ENCODE measurements around the gene HIP1R. TPM values are rescaled to one million over a fixed set of nuclear protein-coding genes. Genes with fewer than 3 reads are reported as not detected.

HIP1R gene
- total and polyA plus RNA-seq, 7 donors, result 4.2 to 77.4 (median 15.2) TPM

- WGBS, 2 donors, result 83 to 84% methylated on average over 18 of the region's 18 CpGs
- intact Hi-C loops (cut with DNase I), result no loop called here
- H3K9me3 ChIP-seq, result no peaks in the 10 kb centered on the region
- TF ChIP-seq CTCF (IDR thresholded peaks at IDR 0.05), result no peak
- TF ChIP-seq POLR2A (IDR thresholded peaks at IDR 0.05), result no peak
- no peak for TF ChIP-seq EP300 (IDR thresholded peaks at IDR 0.05)
- TF ChIP-seq POLR2AphosphoS5 (IDR thresholded peaks at IDR 0.05), result no peak
- peaks cover 0 to 11% (median 7%) of the 10 kb centered on the region in 4 donors for H3K4me1 ChIP-seq
- peak overlapping the region in 3 of 4 donors; percentile 36 to 53 (median 49) for H3K27ac ChIP-seq
- peak overlapping the region in 1 of 4 donors; percentile 13 for H3K4me3 ChIP-seq
- H3K27me3 ChIP-seq, result no peaks in the 10 kb centered on the region
- H3K36me3 ChIP-seq, result no peaks in the 10 kb centered on the region
- DNase-seq, result no peak
These were observed 17.3 kb downstream of the HIP1R start for GRCh38 chr12:122852336-122853275.

DNA sequence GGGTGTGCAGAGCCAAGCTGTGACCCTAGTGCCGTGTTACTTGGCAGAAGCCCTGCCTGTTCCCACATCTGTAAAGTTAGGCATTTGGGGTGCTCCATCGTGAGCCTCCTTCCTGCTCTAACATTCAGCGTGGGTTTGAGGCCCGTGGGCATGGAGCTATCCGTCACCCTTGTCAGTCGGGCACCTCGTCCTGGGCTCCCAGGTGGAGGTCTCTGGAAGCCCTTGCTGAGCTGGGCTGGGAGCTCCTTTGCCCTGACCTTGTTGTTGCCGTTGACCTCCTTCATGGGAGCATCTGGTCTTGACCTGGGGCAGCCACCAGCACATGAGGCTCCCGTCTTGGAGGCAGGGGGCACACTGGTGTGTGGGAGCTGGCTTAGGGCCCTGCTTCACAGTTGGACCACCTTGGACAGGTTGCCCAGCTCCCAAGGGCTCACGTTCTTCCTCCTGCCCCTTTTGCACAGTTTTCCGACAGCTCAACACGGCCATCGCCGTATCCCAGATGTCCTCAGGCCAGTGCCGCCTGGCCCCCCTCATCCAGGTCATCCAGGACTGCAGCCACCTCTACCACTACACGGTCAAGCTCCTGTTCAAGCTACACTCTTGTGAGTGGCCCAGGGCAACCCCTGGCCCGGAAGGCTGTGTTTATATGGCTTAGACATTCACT is 18.5 kb downstream of the HIP1R start:
- no peaks in the 10 kb centered on the region for H3K36me3 ChIP-seq
- H3K4me3 ChIP-seq, result no peak overlapping the region
- TF ChIP-seq CTCF (IDR thresholded peaks at IDR 0.05) (no peak), EP300 (IDR thresholded peaks at IDR 0.05) (no peak), POLR2A (IDR thresholded peaks at IDR 0.05) (no peak), POLR2AphosphoS5 (IDR thresholded peaks at IDR 0.05) (no peak)
- no peak for DNase-seq
- H3K27me3 ChIP-seq, result no peaks in the 10 kb centered on the region
- H3K9me3 ChIP-seq, result no peaks in the 10 kb centered on the region
- WGBS, 2 donors, result 91% methylated on average over 17 of the region's 17 CpGs
- intact Hi-C loops (cut with DNase I), result no loop called here
- H3K27ac ChIP-seq, result peak overlapping the region in 1 of 4 donors; percentile 49
- H3K4me1 ChIP-seq, result peaks cover 0 to 11% (median 7%) of the 10 kb centered on the region in 4 donors

GRCh38 chr12:122854554-122854953 is 19.3 kb downstream of the HIP1R start:
- intact Hi-C loops (cut with DNase I), result no loop called here
- no peaks in the 10 kb centered on the region for H3K27me3 ChIP-seq
- H3K36me3 ChIP-seq, result no peaks in the 10 kb centered on the region
- peaks cover 0 to 11% (median 7%) of the 10 kb centered on the region in 4 donors for H3K4me1 ChIP-seq
- 94 to 95% methylated on average over 17 of the region's 17 CpGs for WGBS, 2 donors
- H3K4me3 ChIP-seq, result no peak overlapping the region
- TF ChIP-seq EP300 (IDR thresholded peaks at IDR 0.05), result no peak
- TF ChIP-seq POLR2A (IDR thresholded peaks at IDR 0.05), result no peak
- TF ChIP-seq CTCF (IDR thresholded peaks at IDR 0.05), result no peak
- no peak for TF ChIP-seq POLR2AphosphoS5 (IDR thresholded peaks at IDR 0.05)
- H3K9me3 ChIP-seq, result no peaks in the 10 kb centered on the region
- no peak overlapping the region for H3K27ac ChIP-seq
- no peak for DNase-seq

DNA sequence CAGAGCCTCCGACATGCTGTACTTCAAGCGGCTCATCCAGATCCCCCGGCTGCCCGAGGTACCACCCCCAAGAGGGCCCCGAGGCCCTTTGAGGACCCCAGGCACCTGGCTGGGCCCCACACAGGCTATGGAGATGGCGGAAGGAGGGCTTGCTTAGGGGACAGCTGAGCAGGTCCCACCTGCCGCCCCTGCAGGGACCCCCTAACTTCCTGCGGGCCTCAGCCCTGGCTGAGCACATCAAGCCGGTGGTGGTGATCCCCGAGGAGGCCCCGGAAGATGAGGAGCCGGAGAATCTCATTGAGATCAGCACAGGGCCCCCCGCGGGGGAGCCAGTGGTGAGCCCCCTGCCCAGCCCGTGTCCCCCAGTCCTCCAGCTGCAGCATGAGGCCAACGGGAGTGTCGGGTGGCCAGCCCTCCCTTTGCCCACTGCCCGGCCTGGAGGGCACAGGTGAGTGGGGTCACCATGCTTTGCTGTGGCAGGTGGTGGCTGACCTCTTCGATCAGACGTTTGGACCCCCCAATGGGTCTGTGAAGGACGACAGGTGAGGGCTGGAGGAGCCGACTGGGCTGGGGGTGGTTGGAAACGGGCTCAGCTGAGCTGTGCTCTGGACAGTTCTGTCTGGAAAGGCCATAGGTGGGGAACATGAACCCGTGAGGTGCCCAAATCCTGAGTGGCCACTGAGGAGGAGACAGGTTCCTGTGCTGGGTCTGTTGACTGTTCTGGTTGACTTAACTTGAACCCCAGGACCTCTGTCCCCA is 20.0 kb downstream of the HIP1R start:
- no peaks in the 10 kb centered on the region for H3K9me3 ChIP-seq
- 93 to 94% methylated on average over 24 of the region's 24 CpGs for WGBS, 2 donors
- no peaks in the 10 kb centered on the region for H3K36me3 ChIP-seq

More for the DNA sequence above, 20.0 kb downstream of the HIP1R start:
- intact Hi-C loops (cut with DNase I), result no loop called here
- H3K27me3 ChIP-seq, result no peaks in the 10 kb centered on the region
- TF ChIP-seq POLR2A (IDR thresholded peaks at IDR 0.05), result no peak
- TF ChIP-seq EP300 (IDR thresholded peaks at IDR 0.05), result no peak
- no peak for TF ChIP-seq POLR2AphosphoS5 (IDR thresholded peaks at IDR 0.05)
- TF ChIP-seq CTCF (IDR thresholded peaks at IDR 0.05), result no peak
- H3K27ac ChIP-seq, result no peak overlapping the region
- no peak for DNase-seq
- H3K4me3 ChIP-seq, result no peak overlapping the region
- H3K4me1 ChIP-seq, result peaks cover 0 to 15% (median 9%) of the 10 kb centered on the region in 4 donors

Data from sigmoid colon (tissue), 7 donors.